SK-N-SH treated with all-trans-retinoic acid at 6 μM for 48 hours (cell line): ENCODE measurements around the gene SLC7A1.

Source experiments
- ARNTL ChIP-seq: fragments of 450-650 bp; formaldehyde crosslinking; IDR thresholded peaks from 2 replicates; pipeline ENCODE4 v1.5.0; 2020; ENCODE audit warnings: low read depth, mild to moderate bottlenecking, moderate library complexity, borderline replicate concordance
- CREB5 ChIP-seq: fragments of 250-450 bp; sonication (Bioruptor Pico); IDR thresholded peaks from 2 replicates; pipeline ENCODE4 v1.5.1; 2020; ENCODE audit warnings: low read depth, mild to moderate bottlenecking, moderate library complexity
- CSRNP3 ChIP-seq: fragments of 250-450 bp; sonication (Bioruptor Pico); IDR thresholded peaks from 2 replicates; pipeline ENCODE4 v1.5.1; 2021; ENCODE audit warnings: mild to moderate bottlenecking, moderate library complexity
- GLIS3 ChIP-seq: fragments of 250-450 bp; sonication (Bioruptor Pico); IDR thresholded peaks from 2 replicates; pipeline ENCODE4 v1.5.0; 2020; ENCODE audit warnings: mild to moderate bottlenecking, moderate library complexity
- ISL1 ChIP-seq: fragments of 250-450 bp; sonication (Bioruptor Pico); IDR thresholded peaks from 2 replicates; pipeline ENCODE4 v2.1.2; 2022; ENCODE audit warnings: mild to moderate bottlenecking, moderate library complexity
- ZFP3 ChIP-seq: fragments of 250-450 bp; sonication (Bioruptor Pico); IDR thresholded peaks from 2 replicates; pipeline ENCODE4 v1.5.0; 2020; ENCODE audit warnings: mild to moderate bottlenecking, moderate library complexity
- ZFP30 ChIP-seq: fragments of 450-650 bp; formaldehyde crosslinking; IDR thresholded peaks from 2 replicates; pipeline ENCODE4 v1.5.0; 2022; ENCODE audit warnings: mild to moderate bottlenecking, moderate library complexity
- TF ChIP-seq, protein P1 (sequence below): fragments of 250-450 bp; sonication (Bioruptor Pico); IDR thresholded peaks from 2 replicates; pipeline ENCODE4 v1.8.0; 2020; ENCODE audit warnings: mild to moderate bottlenecking, moderate library complexity, borderline replicate concordance
- TF ChIP-seq, protein P2 (sequence below): fragments of 250-450 bp; sonication (Bioruptor Pico); IDR thresholded peaks from 2 replicates; pipeline ENCODE4 v1.5.0; 2020; ENCODE audit warnings: mild to moderate bottlenecking, moderate library complexity

- no peak for TF ChIP-seq ARNTL (CRISPR knock-in tag)
- TF ChIP-seq CREB5 (CRISPR knock-in tag), result no peak
- no peak for TF ChIP-seq CSRNP3 (CRISPR knock-in tag)
- no peak for TF ChIP-seq GLIS3 (CRISPR knock-in tag)
- no peak for TF ChIP-seq ZFP3 (CRISPR knock-in tag)
- no peak for TF ChIP-seq ISL1 (CRISPR knock-in tag)
- no peak for TF ChIP-seq ZFP30 (CRISPR knock-in tag)
- TF ChIP-seq, protein P1, sequence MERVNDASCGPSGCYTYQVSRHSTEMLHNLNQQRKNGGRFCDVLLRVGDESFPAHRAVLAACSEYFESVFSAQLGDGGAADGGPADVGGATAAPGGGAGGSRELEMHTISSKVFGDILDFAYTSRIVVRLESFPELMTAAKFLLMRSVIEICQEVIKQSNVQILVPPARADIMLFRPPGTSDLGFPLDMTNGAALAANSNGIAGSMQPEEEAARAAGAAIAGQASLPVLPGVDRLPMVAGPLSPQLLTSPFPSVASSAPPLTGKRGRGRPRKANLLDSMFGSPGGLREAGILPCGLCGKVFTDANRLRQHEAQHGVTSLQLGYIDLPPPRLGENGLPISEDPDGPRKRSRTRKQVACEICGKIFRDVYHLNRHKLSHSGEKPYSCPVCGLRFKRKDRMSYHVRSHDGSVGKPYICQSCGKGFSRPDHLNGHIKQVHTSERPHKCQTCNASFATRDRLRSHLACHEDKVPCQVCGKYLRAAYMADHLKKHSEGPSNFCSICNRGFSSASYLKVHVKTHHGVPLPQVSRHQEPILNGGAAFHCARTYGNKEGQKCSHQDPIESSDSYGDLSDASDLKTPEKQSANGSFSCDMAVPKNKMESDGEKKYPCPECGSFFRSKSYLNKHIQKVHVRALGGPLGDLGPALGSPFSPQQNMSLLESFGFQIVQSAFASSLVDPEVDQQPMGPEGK (CRISPR knock-in tag), result no peak
- TF ChIP-seq, protein P2, sequence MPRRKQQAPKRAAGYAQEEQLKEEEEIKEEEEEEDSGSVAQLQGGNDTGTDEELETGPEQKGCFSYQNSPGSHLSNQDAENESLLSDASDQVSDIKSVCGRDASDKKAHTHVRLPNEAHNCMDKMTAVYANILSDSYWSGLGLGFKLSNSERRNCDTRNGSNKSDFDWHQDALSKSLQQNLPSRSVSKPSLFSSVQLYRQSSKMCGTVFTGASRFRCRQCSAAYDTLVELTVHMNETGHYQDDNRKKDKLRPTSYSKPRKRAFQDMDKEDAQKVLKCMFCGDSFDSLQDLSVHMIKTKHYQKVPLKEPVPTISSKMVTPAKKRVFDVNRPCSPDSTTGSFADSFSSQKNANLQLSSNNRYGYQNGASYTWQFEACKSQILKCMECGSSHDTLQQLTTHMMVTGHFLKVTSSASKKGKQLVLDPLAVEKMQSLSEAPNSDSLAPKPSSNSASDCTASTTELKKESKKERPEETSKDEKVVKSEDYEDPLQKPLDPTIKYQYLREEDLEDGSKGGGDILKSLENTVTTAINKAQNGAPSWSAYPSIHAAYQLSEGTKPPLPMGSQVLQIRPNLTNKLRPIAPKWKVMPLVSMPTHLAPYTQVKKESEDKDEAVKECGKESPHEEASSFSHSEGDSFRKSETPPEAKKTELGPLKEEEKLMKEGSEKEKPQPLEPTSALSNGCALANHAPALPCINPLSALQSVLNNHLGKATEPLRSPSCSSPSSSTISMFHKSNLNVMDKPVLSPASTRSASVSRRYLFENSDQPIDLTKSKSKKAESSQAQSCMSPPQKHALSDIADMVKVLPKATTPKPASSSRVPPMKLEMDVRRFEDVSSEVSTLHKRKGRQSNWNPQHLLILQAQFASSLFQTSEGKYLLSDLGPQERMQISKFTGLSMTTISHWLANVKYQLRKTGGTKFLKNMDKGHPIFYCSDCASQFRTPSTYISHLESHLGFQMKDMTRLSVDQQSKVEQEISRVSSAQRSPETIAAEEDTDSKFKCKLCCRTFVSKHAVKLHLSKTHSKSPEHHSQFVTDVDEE (CRISPR knock-in tag), result no peak
These were observed 119.4 kb downstream of the SLC7A1 start for GRCh38 chr13:29476046-29476445.
